ENCODE data around the gene LDLR.
"Not testable (repeated sequence)": the region's sequence is repeated elsewhere in the genome, so short reads cannot be mapped to it uniquely, and the experiment has no call there.

Gene LDLR

GRCh38 chr19:11094520-11094894 is 5.2 kb downstream of the LDLR start:
- WGBS, 2 donors (ENCODE audit: extremely low coverage in 2 of 2, insufficient read length in 2 of 2, insufficient replicate concordance in 1 of 2): no CpG with 5 or more reads among the region's 4 CpGs
- H3K79me1 ChIP-seq (ENCODE audit: low read depth, low read length): peaks cover 5% of the 10 kb centered on the region
- peak overlapping the region in 1 of 2 donors; percentile 14 for H3K4me3 ChIP-seq (ENCODE audit: low read length in 2 of 2)
- no peak overlapping the region for H3K27ac ChIP-seq (replicated peaks; ENCODE audit: low read length)
- H2BK15ac ChIP-seq (ENCODE audit: low read length): no peak overlapping the region
- H2AK5ac ChIP-seq (ENCODE audit: low read depth, low read length): no peak overlapping the region
- no peak overlapping the region for H4K8ac ChIP-seq (ENCODE audit: low read depth, low read length)
- H3K14ac ChIP-seq (ENCODE audit: low read length): no peak overlapping the region
- no peak overlapping the region for H3K9ac ChIP-seq (ENCODE audit: low read depth, low read length, poor library complexity)
- H2BK5ac ChIP-seq (ENCODE audit: low read length): no peak overlapping the region
- H3K4me2 ChIP-seq (ENCODE audit: insufficient read depth, low read length, poor library complexity, severe bottlenecking): no peak overlapping the region
- H3K27me3 ChIP-seq (ENCODE audit: control insufficient read depth in 3 of 3, insufficient read depth in 3 of 3, low read depth in 1 of 3, low read length in 3 of 3): no peaks in the 10 kb centered on the region
- H3K23ac ChIP-seq (ENCODE audit: low read depth, low read length, poor library complexity): no peak overlapping the region
- H3K36me3 ChIP-seq (replicated peaks in 1 of 2; ENCODE audit: control insufficient read depth in 2 of 2, insufficient read depth in 2 of 2, low read length in 2 of 2): peaks cover 36 to 91% of the 10 kb centered on the region in 2 donors
- no peak overlapping the region for H2BK12ac ChIP-seq (ENCODE audit: low read length)
- peaks cover 5 to 7% of the 10 kb centered on the region in 2 donors for H3K4me1 ChIP-seq (ENCODE audit: control insufficient read depth in 2 of 2, insufficient read depth in 1 of 2, low read depth in 1 of 2, low read length in 2 of 2)
- H4K91ac ChIP-seq (ENCODE audit: low read depth, low read length, poor library complexity): no peak overlapping the region
- H2AFZ ChIP-seq (ENCODE audit: low read length): no peak overlapping the region
- no peak overlapping the region for H3K18ac ChIP-seq (ENCODE audit: low read length)
- H3K9me3 ChIP-seq (replicated peaks in 1 of 2; ENCODE audit: control insufficient read depth in 2 of 2, insufficient read depth in 1 of 2, low read depth in 1 of 2, low read length in 2 of 2): no peaks in the 10 kb centered on the region
- no peak overlapping the region for H2BK120ac ChIP-seq (ENCODE audit: low read depth, low read length)
- DNase-seq (ENCODE audit: low spot score): no peak
- no peak overlapping the region for H3K4ac ChIP-seq (ENCODE audit: low read length)

- peaks cover 44 to 99% of the 10 kb centered on the region in 2 donors for H3K36me3 ChIP-seq (replicated peaks in 1 of 2; ENCODE audit: control insufficient read depth in 2 of 2, insufficient read depth in 2 of 2, low read length in 2 of 2)
- H4K91ac ChIP-seq (ENCODE audit: low read depth, low read length, poor library complexity): no peak overlapping the region
- no peak overlapping the region for H3K18ac ChIP-seq (ENCODE audit: low read length)
- H3K4me3 ChIP-seq (ENCODE audit: low read length in 2 of 2): no peak overlapping the region
- no peak overlapping the region for H3K4me2 ChIP-seq (ENCODE audit: insufficient read depth, low read length, poor library complexity, severe bottlenecking)
- no peak overlapping the region for H2AFZ ChIP-seq (ENCODE audit: low read length)
- no peak overlapping the region for H3K9ac ChIP-seq (ENCODE audit: low read depth, low read length, poor library complexity)
- peaks cover 5 to 7% of the 10 kb centered on the region in 2 donors for H3K4me1 ChIP-seq (ENCODE audit: control insufficient read depth in 2 of 2, insufficient read depth in 1 of 2, low read depth in 1 of 2, low read length in 2 of 2)
- H3K27ac ChIP-seq (replicated peaks; ENCODE audit: low read length): no peak overlapping the region
- peaks cover 7% of the 10 kb centered on the region for H3K79me1 ChIP-seq (ENCODE audit: low read depth, low read length)
- no peak overlapping the region for H2BK12ac ChIP-seq (ENCODE audit: low read length)
- no peak overlapping the region for H2BK5ac ChIP-seq (ENCODE audit: low read length)
- WGBS, 2 donors (ENCODE audit: extremely low coverage in 2 of 2, insufficient read length in 2 of 2, insufficient replicate concordance in 1 of 2): no CpG with 5 or more reads among the region's 10 CpGs
- H4K8ac ChIP-seq (ENCODE audit: low read depth, low read length): no peak overlapping the region
- DNase-seq (ENCODE audit: low spot score): no peak
- no peak overlapping the region for H2BK15ac ChIP-seq (ENCODE audit: low read length)
- H3K9me3 ChIP-seq (replicated peaks in 1 of 2; ENCODE audit: control insufficient read depth in 2 of 2, insufficient read depth in 1 of 2, low read depth in 1 of 2, low read length in 2 of 2): no peaks in the 10 kb centered on the region
- no peak overlapping the region for H2AK5ac ChIP-seq (ENCODE audit: low read depth, low read length)
- no peak overlapping the region for H3K14ac ChIP-seq (ENCODE audit: low read length)
- H3K27me3 ChIP-seq (ENCODE audit: control insufficient read depth in 3 of 3, insufficient read depth in 3 of 3, low read depth in 1 of 3, low read length in 3 of 3): no peaks in the 10 kb centered on the region
- no peak overlapping the region for H3K23ac ChIP-seq (ENCODE audit: low read depth, low read length, poor library complexity)
- H2BK120ac ChIP-seq (ENCODE audit: low read depth, low read length): no peak overlapping the region
- no peak overlapping the region for H3K4ac ChIP-seq (ENCODE audit: low read length)
Measured at GRCh38 chr19:11096210-11096841, 7.1 kb downstream of the LDLR start.

- H3K4me1 ChIP-seq (ENCODE audit: control insufficient read depth in 2 of 2, insufficient read depth in 1 of 2, low read depth in 1 of 2, low read length in 2 of 2); H3K18ac ChIP-seq (ENCODE audit: low read length); H2BK120ac ChIP-seq (ENCODE audit: low read depth, low read length); H4K8ac ChIP-seq (ENCODE audit: low read depth, low read length); H3K14ac ChIP-seq (ENCODE audit: low read length); H4K91ac ChIP-seq (ENCODE audit: low read depth, low read length, poor library complexity); H3K27me3 ChIP-seq (ENCODE audit: control insufficient read depth in 3 of 3, insufficient read depth in 3 of 3, low read depth in 1 of 3, low read length in 3 of 3); H3K79me1 ChIP-seq (ENCODE audit: low read depth, low read length); H2BK5ac ChIP-seq (ENCODE audit: low read length); H2BK15ac ChIP-seq (ENCODE audit: low read length); H3K27ac ChIP-seq (replicated peaks; ENCODE audit: low read length); H3K23ac ChIP-seq (ENCODE audit: low read depth, low read length, poor library complexity); DNase-seq (ENCODE audit: low spot score); H3K4me2 ChIP-seq (ENCODE audit: insufficient read depth, low read length, poor library complexity, severe bottlenecking); H2BK12ac ChIP-seq (ENCODE audit: low read length); H3K9ac ChIP-seq (ENCODE audit: low read depth, low read length, poor library complexity); H3K4me3 ChIP-seq (ENCODE audit: low read length in 2 of 2); H3K4ac ChIP-seq (ENCODE audit: low read length); H3K9me3 ChIP-seq (replicated peaks in 1 of 2; ENCODE audit: control insufficient read depth in 2 of 2, insufficient read depth in 1 of 2, low read depth in 1 of 2, low read length in 2 of 2); H2AK5ac ChIP-seq (ENCODE audit: low read depth, low read length); H2AFZ ChIP-seq (ENCODE audit: low read length): not testable (repeated sequence)
- no CpG with 5 or more reads among the region's 6 CpGs for WGBS, 2 donors (ENCODE audit: extremely low coverage in 2 of 2, insufficient read length in 2 of 2, insufficient replicate concordance in 1 of 2)
- peaks cover 37 to 97% of the 10 kb centered on the region in 2 donors for H3K36me3 ChIP-seq (replicated peaks in 1 of 2; ENCODE audit: control insufficient read depth in 2 of 2, insufficient read depth in 2 of 2, low read length in 2 of 2)
Measured at GRCh38 chr19:11097367-11097766, 8.1 kb downstream of the LDLR start.

GRCh38 chr19:11098327-11098726 is 9.1 kb downstream of the LDLR start:
- H2BK120ac ChIP-seq (ENCODE audit: low read depth, low read length): no peak overlapping the region
- no peak overlapping the region for H3K18ac ChIP-seq (ENCODE audit: low read length)
- peaks cover 13% of the 10 kb centered on the region for H3K79me1 ChIP-seq (ENCODE audit: low read depth, low read length)
- no peak overlapping the region for H3K14ac ChIP-seq (ENCODE audit: low read length)
- no peak overlapping the region for H2AFZ ChIP-seq (ENCODE audit: low read length)
- peaks cover 45 to 97% of the 10 kb centered on the region in 2 donors for H3K36me3 ChIP-seq (replicated peaks in 1 of 2; ENCODE audit: control insufficient read depth in 2 of 2, insufficient read depth in 2 of 2, low read length in 2 of 2)
- H3K4me1 ChIP-seq (ENCODE audit: control insufficient read depth in 2 of 2, insufficient read depth in 1 of 2, low read depth in 1 of 2, low read length in 2 of 2): peaks cover 0 to 2% of the 10 kb centered on the region in 2 donors
- H2AK5ac ChIP-seq (ENCODE audit: low read depth, low read length): no peak overlapping the region
- H3K4me2 ChIP-seq (ENCODE audit: insufficient read depth, low read length, poor library complexity, severe bottlenecking): no peak overlapping the region
- H4K8ac ChIP-seq (ENCODE audit: low read depth, low read length): no peak overlapping the region
- H2BK5ac ChIP-seq (ENCODE audit: low read length): no peak overlapping the region
- no peak overlapping the region for H3K9ac ChIP-seq (ENCODE audit: low read depth, low read length, poor library complexity)
- no peak overlapping the region for H3K27ac ChIP-seq (replicated peaks; ENCODE audit: low read length)
- H3K9me3 ChIP-seq (replicated peaks in 1 of 2; ENCODE audit: control insufficient read depth in 2 of 2, insufficient read depth in 1 of 2, low read depth in 1 of 2, low read length in 2 of 2): no peaks in the 10 kb centered on the region
- no peak overlapping the region for H2BK12ac ChIP-seq (ENCODE audit: low read length)
- H3K4ac ChIP-seq (ENCODE audit: low read length): no peak overlapping the region
- no peak overlapping the region for H4K91ac ChIP-seq (ENCODE audit: low read depth, low read length, poor library complexity)
- no peak overlapping the region for H2BK15ac ChIP-seq (ENCODE audit: low read length)
- H3K4me3 ChIP-seq (ENCODE audit: low read length in 2 of 2): no peak overlapping the region
- H3K23ac ChIP-seq (ENCODE audit: low read depth, low read length, poor library complexity): no peak overlapping the region
- H3K27me3 ChIP-seq (ENCODE audit: control insufficient read depth in 3 of 3, insufficient read depth in 3 of 3, low read depth in 1 of 3, low read length in 3 of 3): no peaks in the 10 kb centered on the region
- DNase-seq (ENCODE audit: low spot score): no peak
- WGBS, 2 donors (ENCODE audit: extremely low coverage in 2 of 2, insufficient read length in 2 of 2, insufficient replicate concordance in 1 of 2): no CpG with 5 or more reads among the region's 2 CpGs
